CD4-positive, alpha-beta T cell treated with Interleukin-4 for 4 hours (primary cell): Measurements from ENCODE around the gene FABP7.
"Not testable (repeated sequence)": the region's sequence is repeated elsewhere in the genome, so short reads cannot be mapped to it uniquely, and the experiment has no call there.

ENCODE experiments used
- DNase-seq: peaks from one replicate; pipeline ENCODE4 v3.0.0-alpha.2; 2020

FABP7 gene

DNA sequence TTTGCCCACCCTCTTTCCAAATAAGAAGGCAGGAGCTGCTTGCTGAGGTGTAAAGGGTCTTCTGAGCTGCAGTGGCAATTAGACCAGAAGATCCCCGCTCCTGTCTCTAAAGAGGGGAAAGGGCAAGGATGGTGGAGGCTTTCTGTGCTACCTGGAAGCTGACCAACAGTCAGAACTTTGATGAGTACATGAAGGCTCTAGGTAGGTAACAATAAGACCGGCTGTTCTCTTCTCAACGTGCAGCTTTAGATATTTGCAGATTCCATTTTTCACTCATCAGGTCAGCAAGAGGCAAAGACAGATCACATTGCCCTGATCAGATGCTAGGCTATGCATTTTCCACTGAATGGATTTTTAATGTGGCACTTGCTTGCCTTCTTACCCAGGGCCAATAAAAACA lies at the start of gene FABP7:
FABP7 (plus strand) TSS at position 50 of the 400 bp plus-strand sequence; CDS start at position 129, 79 bp downstream.
- no peak for DNase-seq

GRCh38 chr6:122730334-122730733 lies 49.2 kb upstream of the FABP7 start:
- no peak for DNase-seq

DNA sequence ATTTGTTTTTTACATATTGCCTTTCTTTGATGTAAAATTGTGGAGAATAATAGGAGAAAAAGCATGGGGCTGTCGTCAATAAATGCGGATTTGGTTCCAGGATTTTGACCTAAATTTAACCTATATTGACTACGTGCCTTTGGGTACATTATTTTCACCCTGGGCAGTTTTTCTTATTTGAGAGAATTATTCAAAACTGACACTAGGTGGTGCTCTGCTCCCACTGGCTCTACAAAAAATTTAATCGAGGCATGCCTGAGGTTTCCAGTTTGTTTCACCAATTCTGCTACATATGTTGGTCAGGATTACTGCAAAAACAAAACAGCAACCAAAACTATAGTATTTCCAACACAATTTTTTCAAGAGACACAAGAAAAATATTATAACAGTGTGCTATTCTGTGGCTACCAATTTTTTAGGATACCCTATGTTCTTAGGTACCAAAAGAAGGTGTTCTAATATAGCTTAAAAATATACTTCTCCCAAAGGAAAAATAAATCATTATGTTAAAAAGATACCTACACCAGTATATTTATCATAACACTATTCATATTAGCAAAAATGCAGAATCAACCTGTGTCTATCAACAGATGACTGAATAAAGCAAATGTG lies 48.6 kb upstream of the FABP7 start:
- peak; percentile 23 for DNase-seq

GRCh38 chr6:122733259-122733658 lies 46.3 kb upstream of the FABP7 start:
- DNase-seq, result no peak

GRCh38 chr6:122734529-122735395 lies 44.8 kb upstream of the FABP7 start:
- no peak for DNase-seq

GRCh38 chr6:122735582-122735981 lies 43.9 kb upstream of the FABP7 start:
- DNase-seq, result no peak

DNA sequence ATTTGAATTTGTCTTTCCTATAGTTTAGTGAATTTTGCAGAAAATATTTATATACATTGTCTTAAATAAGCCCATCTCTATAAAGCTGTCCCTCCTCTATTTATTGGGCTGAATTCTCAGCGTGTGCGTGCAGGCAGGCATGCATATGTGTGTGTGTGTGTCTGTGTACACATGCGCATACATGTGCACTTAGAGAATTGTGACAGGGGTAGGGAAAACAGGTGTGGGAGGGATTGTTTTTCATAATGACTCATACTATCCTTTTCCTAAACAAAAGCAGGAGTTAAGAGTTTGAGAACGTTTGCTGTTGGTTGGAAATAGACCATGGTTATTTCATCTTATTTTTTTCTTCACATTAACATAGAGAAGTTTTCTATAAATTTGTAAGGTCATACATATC lies 43.4 kb upstream of the FABP7 start:
- no peak for DNase-seq

DNA sequence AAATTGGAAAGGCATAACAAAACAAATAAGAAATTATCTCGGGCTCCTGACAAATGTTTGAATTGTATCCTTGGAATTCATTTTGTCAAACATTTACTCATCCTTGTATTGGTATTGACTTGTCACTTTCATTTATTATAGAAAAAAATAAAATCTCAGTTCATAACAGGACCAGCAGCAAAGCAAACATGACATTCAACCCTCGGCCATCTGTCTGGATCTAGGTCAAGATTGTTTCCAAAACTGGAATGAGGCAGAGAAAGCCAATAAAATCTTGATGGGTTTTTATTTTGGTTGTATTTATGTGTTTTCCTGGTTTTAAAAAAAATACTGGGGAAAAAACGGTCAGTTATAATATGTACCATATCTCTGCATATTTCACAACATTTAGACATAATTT lies 42.9 kb upstream of the FABP7 start:
- no peak for DNase-seq

DNA sequence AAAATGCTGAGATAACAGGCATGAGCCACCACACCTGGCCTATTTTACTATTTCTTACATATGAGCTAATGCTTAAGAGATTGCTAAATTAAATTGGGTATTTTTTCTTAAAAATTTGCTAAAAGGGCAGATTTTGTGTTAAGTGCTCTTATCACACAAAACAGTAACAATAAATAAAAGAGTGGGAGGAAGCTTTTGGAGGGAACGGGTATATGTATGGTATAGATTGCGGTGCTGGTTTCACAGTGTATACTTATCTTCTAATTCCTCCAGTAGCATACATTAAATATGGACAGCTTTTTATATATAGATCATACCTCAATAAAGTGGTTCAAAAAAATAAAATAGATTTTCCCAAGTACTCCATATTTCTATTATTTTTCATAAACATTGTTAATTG lies 39.4 kb upstream of the FABP7 start:
- DNase-seq, result no peak

DNA sequence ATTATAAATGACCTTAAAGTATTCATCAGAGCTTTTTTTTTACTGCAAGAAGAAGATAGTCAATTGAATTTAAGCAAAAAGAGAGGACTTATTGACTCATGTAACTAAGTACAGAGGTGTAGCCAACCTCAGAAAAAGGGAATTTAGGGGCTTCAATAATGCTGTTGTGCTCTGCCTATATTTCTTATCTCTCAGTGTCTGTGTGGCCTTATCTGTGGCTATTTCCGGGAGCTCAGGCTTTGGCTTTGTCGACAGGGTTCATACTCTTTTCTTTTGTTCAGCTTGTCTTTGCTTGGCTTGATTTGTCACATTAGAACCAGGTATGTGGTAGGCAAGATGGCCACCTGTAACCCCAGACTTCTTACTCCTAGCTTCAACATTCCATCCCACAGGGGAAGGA lies 38.6 kb upstream of the FABP7 start:
- DNase-seq, result no peak

DNA sequence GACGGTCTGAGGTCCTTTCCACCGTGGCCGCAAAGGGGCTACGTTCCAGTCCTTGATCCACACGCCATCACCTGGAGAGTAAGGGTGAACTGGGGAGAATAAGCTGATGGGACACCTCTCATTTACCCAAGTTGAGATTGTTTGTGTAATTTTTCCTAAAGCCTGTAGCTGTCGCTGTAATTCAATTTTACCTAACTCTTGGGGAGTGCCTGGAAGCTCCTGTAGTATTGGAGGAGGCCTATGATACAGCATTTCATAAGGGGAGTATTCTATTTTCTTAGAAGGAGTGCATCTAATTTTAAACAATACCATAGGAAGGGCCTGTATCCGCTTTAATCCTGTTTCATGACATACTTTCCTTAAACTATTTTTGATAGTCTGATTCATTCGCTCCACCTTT lies 35.3 kb upstream of the FABP7 start:
- DNase-seq, result not testable (repeated sequence)

DNA sequence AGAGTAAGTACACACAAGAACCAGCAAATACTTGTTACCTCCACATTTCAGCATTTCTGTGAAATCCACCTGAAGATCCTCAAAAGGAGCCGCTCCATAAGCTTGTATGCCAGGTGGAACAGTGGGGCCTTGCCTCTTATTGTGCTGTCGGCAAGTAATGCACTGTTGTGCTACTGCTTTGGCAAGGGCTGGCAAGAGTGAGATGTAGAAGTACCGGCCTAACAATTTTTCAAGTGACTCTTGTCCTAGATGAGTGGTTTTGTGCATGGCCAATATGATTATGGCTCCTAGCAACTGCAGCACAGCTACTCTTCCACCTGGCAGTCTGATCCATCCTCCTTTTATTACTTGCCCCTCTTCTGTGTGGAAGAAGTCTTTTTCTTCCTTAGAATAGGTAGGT lies 34.7 kb upstream of the FABP7 start:
- not testable (repeated sequence) for DNase-seq

GRCh38 chr6:122746688-122747087 lies 32.8 kb upstream of the FABP7 start:
- DNase-seq, result no peak

DNA sequence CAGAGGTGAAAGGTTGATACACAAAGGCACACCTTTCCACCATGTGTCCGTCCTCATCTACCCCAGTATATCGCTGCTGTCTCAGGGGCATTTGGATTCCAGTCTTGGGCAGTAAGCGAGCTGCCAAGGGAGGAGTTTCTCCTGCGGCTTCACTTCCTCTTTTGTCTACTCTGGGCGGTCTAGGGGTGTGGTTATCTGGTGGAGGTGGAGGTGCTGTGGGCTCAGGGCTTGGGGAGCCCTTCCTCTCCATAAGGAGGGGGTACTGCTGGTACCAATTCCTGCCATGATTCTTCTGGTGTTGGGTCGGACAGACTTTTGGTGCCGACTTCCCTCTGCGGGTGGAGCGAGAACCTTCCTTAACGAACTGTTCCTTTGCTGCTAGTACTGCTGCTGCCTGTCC lies 31.9 kb upstream of the FABP7 start:
- DNase-seq, result peak; percentile 2

DNA sequence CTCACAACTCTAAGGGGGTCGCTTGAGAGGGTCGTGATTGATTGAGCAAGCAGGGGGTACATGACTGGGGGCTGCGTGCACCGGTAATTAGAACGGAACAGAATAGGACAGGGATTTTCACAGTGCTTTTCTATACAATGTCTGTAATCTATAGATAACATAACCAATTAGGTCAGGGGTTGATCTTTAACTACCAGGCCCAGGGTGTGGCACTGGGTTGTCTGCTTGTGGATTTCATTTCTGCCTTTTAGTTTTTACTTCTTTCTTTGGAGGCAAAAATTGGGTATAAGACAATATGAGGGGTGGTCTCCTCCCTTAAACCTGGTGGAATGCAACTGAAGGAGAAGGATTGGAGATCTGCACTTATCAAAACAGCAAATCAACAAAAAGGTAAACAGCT lies 30.6 kb upstream of the FABP7 start:
- DNase-seq, result not testable (repeated sequence)

GRCh38 chr6:122749451-122750050 lies 30.0 kb upstream of the FABP7 start:
- no peak for DNase-seq

GRCh38 chr6:122751326-122751725 lies 28.2 kb upstream of the FABP7 start:
- DNase-seq, result no peak

- no peak for DNase-seq
These were observed 27.1 kb upstream of the FABP7 start for GRCh38 chr6:122752459-122752858.

- DNase-seq, result no peak
These were observed 26.4 kb upstream of the FABP7 start for GRCh38 chr6:122753000-122753687.

GRCh38 chr6:122753688-122754056 lies 25.8 kb upstream of the FABP7 start:
- no peak for DNase-seq

DNA sequence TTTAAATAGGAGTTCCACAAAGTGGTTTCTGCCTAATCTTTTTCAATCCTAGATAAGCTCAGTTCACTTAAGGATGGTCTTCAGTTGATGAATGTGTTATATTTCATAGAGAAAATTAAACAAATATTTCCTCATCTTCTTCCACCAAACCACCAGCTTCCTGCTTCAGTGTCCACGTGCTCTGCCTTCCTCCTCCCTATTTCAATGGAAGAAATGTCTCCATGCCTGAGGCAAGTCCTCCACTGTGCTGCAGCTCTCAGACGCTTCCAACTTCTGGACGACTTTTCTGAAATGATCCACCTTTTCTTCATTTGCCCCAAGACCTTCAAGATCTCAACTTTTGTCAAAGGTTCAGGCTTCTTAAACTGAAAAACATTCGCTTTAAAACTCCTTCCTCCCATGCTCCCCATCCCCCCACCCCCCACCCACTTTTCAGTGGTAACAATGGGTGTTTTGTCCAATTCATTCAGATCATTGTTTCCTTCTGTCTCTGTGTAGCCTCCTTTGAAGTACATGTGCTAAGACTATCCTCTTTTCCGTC lies 25.3 kb upstream of the FABP7 start:
- DNase-seq, result no peak

- DNase-seq, result no peak
These were observed 23.6 kb upstream of the FABP7 start for GRCh38 chr6:122755901-122756300.

- DNase-seq, result peak; percentile 3
These were observed 20.6 kb upstream of the FABP7 start for GRCh38 chr6:122758927-122759334.
